Gastroesophageal sphincter (tissue), 4 donors: Measurements from ENCODE around the gene PPP1R10. TPM values are rescaled to one million over a fixed set of nuclear protein-coding genes. Genes with fewer than 3 reads are reported as not detected.

ENCODE experiments used
- ATAC-seq: fragments of 150-250 bp; one replicate; pipeline ENCODE4 v1.9.1; 2016; ENCODE audit warnings: mild to moderate bottlenecking, moderate library complexity
- H3K27ac ChIP-seq, 4 donors: fragments of 200-600 bp; sonication (generic) in 3 of 4; 1 replicate in 3 of 4; 2 replicates in 1 of 4; pipeline ENCODE4 v1.5.1; 2016 to 2019
- H3K27me3 ChIP-seq: fragments of 200-600 bp; sonication (generic); one replicate; pipeline ENCODE4 v1.5.1; 2019
- H3K36me3 ChIP-seq, 2 donors: fragments of 200-600 bp; sonication (generic); one replicate each; pipeline ENCODE4 v1.5.1; 2019; ENCODE audit warnings: control low read depth in 1 of 2
- H3K4me1 ChIP-seq, 3 donors: fragments of 200-600 bp; sonication (generic); 1 replicate in 2 of 3; 2 replicates in 1 of 3; pipeline ENCODE4 v1.5.1; 2016 to 2019; ENCODE audit warnings: control low read depth in 2 of 3
- H3K4me3 ChIP-seq, 2 donors: fragments of 200-600 bp; sonication (generic); one replicate each; pipeline ENCODE4 v1.5.1; 2019; ENCODE audit warnings: mild to moderate bottlenecking in 1 of 2, moderate library complexity in 1 of 2
- H3K9me3 ChIP-seq, 3 donors: fragments of 200-600 bp; sonication (generic); one replicate each; pipeline ENCODE4 v1.5.1; 2017 to 2019; ENCODE audit warnings: control low read depth in 2 of 3
- CTCF ChIP-seq, 4 experiments: fragments of 200-600 bp in 2 of 4; fragments of 450-650 bp in 2 of 4; sonication (generic) in 1 of 4; IDR thresholded peaks; one replicate each; pipeline ENCODE4 v1.5.1; 2017 to 2019; ENCODE audit warnings: antibody characterized with exemption in 4 of 4, mild to moderate bottlenecking in 2 of 4, moderate library complexity in 2 of 4
- EP300 ChIP-seq: sonication (generic); formaldehyde crosslinking; IDR thresholded peaks from one replicate; pipeline ENCODE4 v1.6.1; 2017; ENCODE audit warnings: antibody characterized with exemption, mild to moderate bottlenecking
- POLR2A ChIP-seq, 2 donors: fragments of 450-650 bp; IDR thresholded peaks; one replicate each; pipeline ENCODE4 v1.6.1; 2017; ENCODE audit warnings: antibody characterized with exemption in 2 of 2, mild to moderate bottlenecking in 2 of 2, moderate library complexity in 1 of 2
- POLR2AphosphoS5 ChIP-seq: sonication (generic); formaldehyde crosslinking; IDR thresholded peaks from one replicate; pipeline ENCODE4 v1.6.1; 2017; ENCODE audit warnings: antibody characterized with exemption
- WGBS, 2 donors: methylation state at CpG; one replicate each; pipeline ENCODE4 v1.1.5; 2018; ENCODE audit warnings: low coverage in 1 of 2; 5-methylcytosine and 5-hydroxymethylcytosine counted together
- total RNA-seq, 4 donors: library from RNA; depleted of rRNA; stranded (reverse); fragments of >200 nt; gene quantifications; one replicate each; pipeline ENCODE4 v1.1.0, GENCODE V29; 2016

The PPP1R10 gene
- total RNA-seq, 4 donors from 2014 or later: 26.7 to 50.4 (median 37.9) TPM

- peak overlapping the region in 2 of 4 donors; percentile 7 to 51 for H3K27ac ChIP-seq
- TF ChIP-seq CTCF (IDR thresholded peaks at IDR 0.05) (no peak), POLR2AphosphoS5 (no peak), POLR2A (IDR thresholded peaks at IDR 0.05) (no peak), EP300 (no peak)
- H3K36me3 ChIP-seq: peaks cover 0 to 90% of the 10 kb centered on the region in 2 donors
- H3K4me1 ChIP-seq: peaks cover 0 to 9% (median 0%) of the 10 kb centered on the region in 3 donors
- no peak overlapping the region for H3K4me3 ChIP-seq
- ATAC-seq: no peak
- H3K27me3 ChIP-seq: no peaks in the 10 kb centered on the region
- 50 to 60% methylated on average over 1 of the region's 1 CpG for WGBS, 2 donors
- no peaks in the 10 kb centered on the region for H3K9me3 ChIP-seq
Measured at GRCh38 chr6:30591008-30591407, 26.0 kb downstream of the PPP1R10 start.

GRCh38 chr6:30590509-30590908 is 26.5 kb downstream of the PPP1R10 start:
- 83 to 91% methylated on average over 4 to 6 of the region's 8 CpGs for WGBS, 2 donors
- ATAC-seq: no peak
- Histone ChIP-seq H3K9me3 (no peaks in the 10 kb centered on the region), H3K4me3 (no peak overlapping the region), H3K36me3 (peaks cover under 1 to 95% of the 10 kb centered on the region in 2 donors), H3K4me1 (peaks cover 0 to 9% (median 0%) of the 10 kb centered on the region in 3 donors), H3K27me3 (no peaks in the 10 kb centered on the region), H3K27ac (peak overlapping the region in 2 of 4 donors; percentile 7 to 51)
- TF ChIP-seq POLR2A (IDR thresholded peaks at IDR 0.05) (no peak), POLR2AphosphoS5 (no peak), EP300 (no peak), CTCF (IDR thresholded peaks at IDR 0.05) (no peak)

GRCh38 chr6:30589754-30590358 is 27.2 kb downstream of the PPP1R10 start:
- H3K27ac ChIP-seq: peak overlapping the region in 1 of 4 donors; percentile 51
- 90% methylated on average over 2 to 5 of the region's 15 CpGs for WGBS, 2 donors
- no peaks in the 10 kb centered on the region for H3K9me3 ChIP-seq
- peaks cover 0 to 9% (median 0%) of the 10 kb centered on the region in 3 donors for H3K4me1 ChIP-seq
- H3K36me3 ChIP-seq: peaks cover 3 to 99% of the 10 kb centered on the region in 2 donors
- H3K4me3 ChIP-seq: no peak overlapping the region
- no peak for ATAC-seq
- no peaks in the 10 kb centered on the region for H3K27me3 ChIP-seq
- TF ChIP-seq POLR2AphosphoS5: no peak
- TF ChIP-seq CTCF (IDR thresholded peaks at IDR 0.05): no peak
- TF ChIP-seq EP300: no peak
- TF ChIP-seq POLR2A (IDR thresholded peaks at IDR 0.05): no peak

GRCh38 chr6:30583921-30584320 is 33.1 kb downstream of the PPP1R10 start:
- TF ChIP-seq POLR2A (IDR thresholded peaks at IDR 0.05) (no peak), POLR2AphosphoS5 (no peak), CTCF (IDR thresholded peaks at IDR 0.05) (no peak), EP300 (no peak)
- WGBS, 2 donors: 83 to 86% methylated on average over 1 to 4 of the region's 5 CpGs
- H3K36me3 ChIP-seq: peaks cover 3 to 100% of the 10 kb centered on the region in 2 donors
- no peak overlapping the region for H3K27ac ChIP-seq
- H3K4me3 ChIP-seq: no peak overlapping the region
- no peak for ATAC-seq
- no peaks in the 10 kb centered on the region for H3K4me1 ChIP-seq
- H3K9me3 ChIP-seq: no peaks in the 10 kb centered on the region
- no peaks in the 10 kb centered on the region for H3K27me3 ChIP-seq

DNA sequence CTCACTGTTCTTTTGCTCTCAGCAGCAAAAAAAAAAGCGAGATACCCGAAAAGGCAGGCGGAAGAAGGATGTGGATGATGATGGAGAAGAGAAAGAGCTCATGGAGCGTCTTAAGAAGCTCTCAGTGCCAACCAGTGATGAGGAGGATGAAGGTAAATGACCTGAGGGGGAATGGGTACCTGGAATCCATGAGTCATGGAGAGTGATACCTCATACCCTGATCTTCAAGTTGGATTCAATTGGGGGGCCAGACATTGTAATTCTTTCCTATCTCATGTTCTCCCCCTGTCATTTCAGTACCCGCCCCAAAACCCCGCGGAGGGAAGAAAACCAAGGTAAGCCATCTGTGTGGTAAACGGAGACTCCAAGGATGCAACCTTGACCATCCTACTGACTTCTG is 39.0 kb downstream of the PPP1R10 start:
- ATAC-seq: no peak
- Histone ChIP-seq H3K27ac (no peak overlapping the region), H3K9me3 (no peaks in the 10 kb centered on the region), H3K4me1 (peaks cover 0 to 27% (median 0%) of the 10 kb centered on the region in 3 donors), H3K36me3 (peaks cover 0 to 78% of the 10 kb centered on the region in 2 donors), H3K4me3 (no peak overlapping the region), H3K27me3 (no peaks in the 10 kb centered on the region)
- TF ChIP-seq POLR2A (IDR thresholded peaks at IDR 0.05): no peak
- no peak for TF ChIP-seq POLR2AphosphoS5
- TF ChIP-seq EP300: no peak
- TF ChIP-seq CTCF (IDR thresholded peaks at IDR 0.05): no peak
- 90 to 95% methylated on average over 5 to 6 of the region's 8 CpGs for WGBS, 2 donors
